ENCODE data around the gene SPATA7. TPM values are rescaled to one million over a fixed set of nuclear protein-coding genes. Genes with fewer than 3 reads are reported as not detected.

The SPATA7 gene
- total and polyA plus RNA-seq, 9 of the 15 experiments (the other 6 are each of a cell fraction or from before 2014, with no cell fraction given) = 0.80 to 3.3 (median 2.5) TPM

GRCh38 chr14:88354358-88354757, 31.1 kb upstream of the SPATA7 start:
- Histone ChIP-seq H3K4me2 (ENCODE audit: insufficient read depth, low read length) (no peak overlapping the region), H3K9ac (ENCODE audit: insufficient read depth in 1 of 2, low read depth in 2 of 2, low read length in 2 of 2) (no peak overlapping the region), H3K36me3 (ENCODE audit: control insufficient read depth, insufficient read depth, low read length) (no peaks in the 10 kb centered on the region), H3K79me2 (ENCODE audit: control insufficient read depth, insufficient read depth, low read length) (no peaks in the 10 kb centered on the region), H3K4me3 (no peak overlapping the region), H4K20me1 (replicated peaks; ENCODE audit: control insufficient read depth, insufficient read depth, low read length) (no peaks in the 10 kb centered on the region), H2AFZ (ENCODE audit: low read depth, low read length) (no peak overlapping the region), H3K4me1 (replicated peaks in 1 of 2; ENCODE audit: control insufficient read depth in 2 of 2, insufficient read depth in 2 of 2, low read length in 2 of 2) (no peaks in the 10 kb centered on the region), H3K27me3 (ENCODE audit: control insufficient read depth in 2 of 2, insufficient read depth in 2 of 2, low read length in 2 of 2) (no peaks in the 10 kb centered on the region), H3K9me1 (ENCODE audit: control insufficient read depth, insufficient read depth, low read length) (no peaks in the 10 kb centered on the region), H3K9me3 (replicated peaks; ENCODE audit: control insufficient read depth, insufficient read depth, low read depth, low read length) (no peaks in the 10 kb centered on the region), H3K27ac (ENCODE audit: extremely low read depth, low read depth, low read length) (no peak overlapping the region)
- POLR2A ChIA-PET = no interaction called here
- CTCF ChIA-PET (ENCODE audit: low intra/inter-chr PET ratio) = no interaction called here
- no TSS peak for BruUV-seq (replicated peaks)
- intact Hi-C loops (cut with micrococcal nuclease) = no loop called here
- DNase-seq (ENCODE audit: extremely low read depth in 1 of 4, low spot score in 3 of 4) = no peak
- in situ Hi-C loops (cut with MboI) = no loop called here
- WGBS (ENCODE audit: insufficient coverage, low coverage, missing lambda C conversion rate) = 0% methylated on average over 3 of the region's 3 CpGs
- no peak for FAIRE-seq
- ATAC-seq = no peak
- TF ChIP-seq, protein P1, sequence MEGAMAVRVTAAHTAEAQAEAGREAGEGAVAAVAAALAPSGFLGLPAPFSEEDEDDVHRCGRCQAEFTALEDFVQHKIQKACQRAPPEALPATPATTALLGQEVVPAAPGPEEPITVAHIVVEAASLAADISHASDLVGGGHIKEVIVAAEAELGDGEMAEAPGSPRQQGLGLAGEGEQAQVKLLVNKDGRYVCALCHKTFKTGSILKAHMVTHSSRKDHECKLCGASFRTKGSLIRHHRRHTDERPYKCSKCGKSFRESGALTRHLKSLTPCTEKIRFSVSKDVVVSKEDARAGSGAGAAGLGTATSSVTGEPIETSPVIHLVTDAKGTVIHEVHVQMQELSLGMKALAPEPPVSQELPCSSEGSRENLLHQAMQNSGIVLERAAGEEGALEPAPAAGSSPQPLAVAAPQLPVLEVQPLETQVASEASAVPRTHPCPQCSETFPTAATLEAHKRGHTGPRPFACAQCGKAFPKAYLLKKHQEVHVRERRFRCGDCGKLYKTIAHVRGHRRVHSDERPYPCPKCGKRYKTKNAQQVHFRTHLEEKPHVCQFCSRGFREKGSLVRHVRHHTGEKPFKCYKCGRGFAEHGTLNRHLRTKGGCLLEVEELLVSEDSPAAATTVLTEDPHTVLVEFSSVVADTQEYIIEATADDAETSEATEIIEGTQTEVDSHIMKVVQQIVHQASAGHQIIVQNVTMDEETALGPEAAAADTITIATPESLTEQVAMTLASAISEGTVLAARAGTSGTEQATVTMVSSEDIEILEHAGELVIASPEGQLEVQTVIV (CRISPR knock-in tag; IDR thresholded peaks at IDR 0.05; ENCODE audit: borderline replicate concordance) = no peak
- TF ChIP-seq SP2 (IDR thresholded peaks at IDR 0.05; ENCODE audit: extremely low read depth, low read depth, low read length, poor library complexity, severe bottlenecking) (no peak), ZNF407 (IDR thresholded peaks at IDR 0.05; ENCODE audit: low read depth) (no peak), RBM34 (IDR thresholded peaks at IDR 0.05; ENCODE audit: borderline replicate concordance, insufficient read depth, low read length) (no peak), ETV6 (IDR thresholded peaks at IDR 0.05; ENCODE audit: borderline replicate concordance in 1 of 2, low read depth in 2 of 2, low read length in 1 of 2) (no peak), ETV6 (CRISPR knock-in tag; IDR thresholded peaks at IDR 0.05; ENCODE audit: borderline replicate concordance) (no peak), ZNF586 (CRISPR knock-in tag; conservative IDR thresholded peaks at IDR 0.05) (no peak)
- TF ChIP-seq, protein P2, sequence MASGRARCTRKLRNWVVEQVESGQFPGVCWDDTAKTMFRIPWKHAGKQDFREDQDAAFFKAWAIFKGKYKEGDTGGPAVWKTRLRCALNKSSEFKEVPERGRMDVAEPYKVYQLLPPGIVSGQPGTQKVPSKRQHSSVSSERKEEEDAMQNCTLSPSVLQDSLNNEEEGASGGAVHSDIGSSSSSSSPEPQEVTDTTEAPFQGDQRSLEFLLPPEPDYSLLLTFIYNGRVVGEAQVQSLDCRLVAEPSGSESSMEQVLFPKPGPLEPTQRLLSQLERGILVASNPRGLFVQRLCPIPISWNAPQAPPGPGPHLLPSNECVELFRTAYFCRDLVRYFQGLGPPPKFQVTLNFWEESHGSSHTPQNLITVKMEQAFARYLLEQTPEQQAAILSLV (tag; IDR thresholded peaks at IDR 0.05) = no peak
